Measurements from ENCODE around the gene SORCS3. TPM values are rescaled to one million over a fixed set of nuclear protein-coding genes. Genes with fewer than 3 reads are reported as not detected.

The SORCS3 gene
- total RNA-seq, 1 experiment from 2014 or later = not detected

DNA sequence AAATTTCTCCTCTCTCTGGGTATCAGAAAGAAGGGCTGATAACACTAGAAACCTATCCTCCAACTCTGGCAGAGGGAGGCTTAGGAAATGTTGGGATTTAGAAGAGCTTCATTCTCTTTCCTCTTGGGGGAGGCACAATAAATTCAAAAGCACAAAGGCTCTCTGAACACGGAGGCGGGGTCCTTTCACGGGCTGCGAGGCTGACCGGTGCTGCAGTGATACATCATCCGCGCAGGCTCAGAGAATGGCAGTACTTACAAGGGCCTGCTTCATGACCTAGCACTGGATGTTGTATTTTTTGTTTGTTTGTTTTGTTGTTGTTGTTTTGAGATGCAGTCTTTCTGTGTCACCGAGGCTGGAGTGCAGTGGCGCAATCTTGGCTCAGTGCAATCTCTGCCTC lies 306.2 kb downstream of the SORCS3 start:
- no peaks in the 10 kb centered on the region for H3K36me3 ChIP-seq (ENCODE audit: insufficient read depth, low read length)
- no peak overlapping the region for H3K9ac ChIP-seq (ENCODE audit: low read length)
- H3K79me2 ChIP-seq (ENCODE audit: low read length) = no peaks in the 10 kb centered on the region
- no peaks in the 10 kb centered on the region for H3K9me3 ChIP-seq (ENCODE audit: low read length)
- no peak overlapping the region for H3K4me2 ChIP-seq (ENCODE audit: low read depth, low read length, poor library complexity, severe bottlenecking)
- no peaks in the 10 kb centered on the region for H3K4me1 ChIP-seq (ENCODE audit: low read length)
- no peaks in the 10 kb centered on the region for H3K27me3 ChIP-seq (ENCODE audit: low read length)
- DNase-seq = no peak
- H3K4me3 ChIP-seq (ENCODE audit: low read length) = no peak overlapping the region
- no peaks in the 10 kb centered on the region for H4K20me1 ChIP-seq (ENCODE audit: insufficient read depth, low read depth, low read length)
- no peak overlapping the region for H2AFZ ChIP-seq (ENCODE audit: low read length)
- H3K9me2 ChIP-seq (replicated peaks; ENCODE audit: insufficient read depth, low read length) = no peaks in the 10 kb centered on the region
- no peak overlapping the region for H3K27ac ChIP-seq (ENCODE audit: low read length)

DNA sequence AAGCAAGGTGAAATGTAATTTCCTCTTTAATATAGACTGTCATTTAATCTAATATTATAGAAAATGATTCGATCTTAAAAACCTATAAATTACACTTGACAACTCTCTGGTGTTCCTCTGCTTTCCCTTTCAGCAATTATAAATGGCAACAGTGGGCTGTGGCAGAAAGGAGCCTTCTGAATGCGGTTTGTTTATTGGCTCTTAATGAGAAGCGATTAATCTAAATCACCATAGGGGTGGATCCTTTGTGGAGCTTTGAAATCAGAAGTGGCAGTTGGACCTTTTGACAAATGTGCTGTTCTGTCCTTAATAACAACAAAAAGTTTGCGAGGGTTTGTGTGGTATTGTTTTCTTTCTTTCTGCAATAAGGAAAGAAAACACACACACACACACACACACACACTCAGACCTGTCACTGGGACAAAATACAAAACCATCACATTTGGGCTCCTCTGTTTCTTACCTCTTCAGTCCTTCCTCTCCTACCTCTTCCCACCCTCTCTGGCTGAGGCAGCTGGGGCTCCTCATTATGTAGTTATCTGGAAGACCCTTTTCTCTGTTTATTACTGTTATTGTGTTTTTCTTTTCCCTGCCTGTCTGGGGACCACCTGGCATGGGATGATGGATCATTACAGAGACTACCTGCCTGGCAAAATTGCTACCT lies 316.2 kb downstream of the SORCS3 start:
- Histone ChIP-seq H4K20me1 (ENCODE audit: insufficient read depth, low read depth, low read length) (no peaks in the 10 kb centered on the region), H3K36me3 (ENCODE audit: insufficient read depth, low read length) (no peaks in the 10 kb centered on the region), H3K9me3 (ENCODE audit: low read length) (no peaks in the 10 kb centered on the region), H3K9me2 (replicated peaks; ENCODE audit: insufficient read depth, low read length) (no peaks in the 10 kb centered on the region), H3K27me3 (ENCODE audit: low read length) (no peaks in the 10 kb centered on the region), H3K9ac (ENCODE audit: low read length) (no peak overlapping the region), H3K4me3 (ENCODE audit: low read length) (no peak overlapping the region), H2AFZ (ENCODE audit: low read length) (no peak overlapping the region), H3K27ac (ENCODE audit: low read length) (no peak overlapping the region), H3K79me2 (ENCODE audit: low read length) (no peaks in the 10 kb centered on the region), H3K4me2 (ENCODE audit: low read depth, low read length, poor library complexity, severe bottlenecking) (no peak overlapping the region), H3K4me1 (ENCODE audit: low read length) (no peaks in the 10 kb centered on the region)
- no peak for DNase-seq

DNA sequence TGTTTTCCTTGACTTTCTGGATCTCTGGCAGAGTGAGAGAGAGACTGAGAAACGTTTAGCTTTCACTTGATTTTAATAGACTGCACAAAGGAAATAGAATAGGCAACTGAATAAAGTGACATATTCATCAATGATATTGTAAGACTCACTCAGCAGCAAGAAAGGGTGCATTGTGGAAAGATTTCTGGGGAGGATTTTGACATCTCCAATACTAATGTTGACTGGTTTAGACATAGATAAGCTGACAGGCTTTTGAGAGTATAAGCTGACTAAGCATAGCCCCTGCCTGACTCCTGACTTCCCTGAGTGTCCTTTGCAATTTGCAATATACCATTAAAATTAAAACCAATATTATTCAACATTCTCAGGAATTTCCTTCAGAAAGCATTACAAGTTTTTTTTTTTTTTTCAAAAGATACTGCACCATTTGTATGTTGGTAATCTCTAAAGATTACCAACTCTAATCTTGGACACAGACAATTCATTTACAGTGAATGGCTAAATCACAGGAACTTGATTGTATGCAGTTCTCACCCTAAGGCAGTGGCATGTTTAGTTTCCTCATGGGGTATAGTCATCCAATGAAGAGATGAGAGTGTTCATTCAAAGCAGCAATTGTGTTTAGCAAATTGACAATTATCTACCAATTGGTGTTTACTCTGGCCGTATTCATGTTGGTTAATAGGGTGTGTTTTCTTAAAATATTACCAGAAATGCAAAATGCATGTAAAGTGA lies 325.6 kb downstream of the SORCS3 start:
- H3K36me3 ChIP-seq (ENCODE audit: insufficient read depth, low read length) = no peaks in the 10 kb centered on the region
- no peak overlapping the region for H3K4me2 ChIP-seq (ENCODE audit: low read depth, low read length, poor library complexity, severe bottlenecking)
- no peaks in the 10 kb centered on the region for H4K20me1 ChIP-seq (ENCODE audit: insufficient read depth, low read depth, low read length)
- no peaks in the 10 kb centered on the region for H3K9me2 ChIP-seq (replicated peaks; ENCODE audit: insufficient read depth, low read length)
- no peak overlapping the region for H3K4me3 ChIP-seq (ENCODE audit: low read length)
- no peaks in the 10 kb centered on the region for H3K27me3 ChIP-seq (ENCODE audit: low read length)
- H2AFZ ChIP-seq (ENCODE audit: low read length) = no peak overlapping the region
- no peak overlapping the region for H3K27ac ChIP-seq (ENCODE audit: low read length)
- H3K4me1 ChIP-seq (ENCODE audit: low read length) = no peaks in the 10 kb centered on the region
- DNase-seq = no peak
- H3K9me3 ChIP-seq (ENCODE audit: low read length) = no peaks in the 10 kb centered on the region
- H3K9ac ChIP-seq (ENCODE audit: low read length) = no peak overlapping the region
- H3K79me2 ChIP-seq (ENCODE audit: low read length) = no peaks in the 10 kb centered on the region

DNA sequence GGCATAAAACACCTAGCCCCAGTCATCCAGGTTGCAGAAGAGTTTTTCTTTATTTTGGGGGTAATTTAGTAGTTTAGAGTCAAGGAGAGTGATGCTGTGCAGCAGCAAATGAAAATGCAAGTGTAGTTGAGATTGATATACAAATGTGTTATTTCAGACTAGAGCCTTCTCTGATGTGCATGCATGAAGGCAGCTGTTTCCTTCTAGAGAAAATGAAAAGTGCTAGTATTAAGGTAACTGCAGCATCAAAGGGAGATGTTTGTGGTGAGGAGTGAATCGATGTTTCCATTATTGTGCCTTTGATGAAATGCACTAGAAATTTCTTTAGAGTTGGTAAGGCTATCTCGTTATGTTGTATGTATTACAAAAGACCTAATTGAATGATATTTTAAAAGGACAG lies 339.3 kb downstream of the SORCS3 start:
- Histone ChIP-seq H3K9me3 (ENCODE audit: low read length) (no peaks in the 10 kb centered on the region), H3K9me2 (replicated peaks; ENCODE audit: insufficient read depth, low read length) (no peaks in the 10 kb centered on the region), H3K4me2 (ENCODE audit: low read depth, low read length, poor library complexity, severe bottlenecking) (no peak overlapping the region), H3K27me3 (ENCODE audit: low read length) (no peaks in the 10 kb centered on the region), H3K79me2 (ENCODE audit: low read length) (no peaks in the 10 kb centered on the region), H3K9ac (ENCODE audit: low read length) (no peak overlapping the region), H3K4me3 (ENCODE audit: low read length) (no peak overlapping the region), H3K27ac (ENCODE audit: low read length) (no peak overlapping the region), H3K36me3 (ENCODE audit: insufficient read depth, low read length) (no peaks in the 10 kb centered on the region), H2AFZ (ENCODE audit: low read length) (no peak overlapping the region), H4K20me1 (ENCODE audit: insufficient read depth, low read depth, low read length) (no peaks in the 10 kb centered on the region), H3K4me1 (ENCODE audit: low read length) (no peaks in the 10 kb centered on the region)
- DNase-seq = no peak

DNA sequence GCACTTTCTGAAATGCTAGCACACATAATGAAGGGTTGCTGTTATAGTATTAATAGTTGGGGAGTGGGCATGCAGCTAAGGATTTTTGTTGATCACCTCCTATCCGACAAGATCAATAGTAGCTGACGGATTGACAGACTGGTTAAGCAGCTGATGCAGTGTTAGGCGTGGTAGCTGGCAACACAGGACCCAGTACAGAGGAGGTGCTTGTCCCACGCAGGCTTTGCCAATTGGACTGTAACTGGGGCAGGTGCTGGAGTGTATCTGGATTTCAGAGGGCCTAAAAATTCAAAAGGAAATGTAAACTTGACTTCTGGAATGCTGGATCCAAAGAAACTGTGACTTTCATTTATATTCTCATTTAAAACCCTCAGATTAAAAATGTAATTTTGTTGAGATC lies 340.9 kb downstream of the SORCS3 start:
- no peak overlapping the region for H3K9ac ChIP-seq (ENCODE audit: low read length)
- no peaks in the 10 kb centered on the region for H3K79me2 ChIP-seq (ENCODE audit: low read length)
- no peaks in the 10 kb centered on the region for H3K9me3 ChIP-seq (ENCODE audit: low read length)
- no peak overlapping the region for H3K4me2 ChIP-seq (ENCODE audit: low read depth, low read length, poor library complexity, severe bottlenecking)
- no peak for DNase-seq
- no peak overlapping the region for H2AFZ ChIP-seq (ENCODE audit: low read length)
- no peaks in the 10 kb centered on the region for H3K4me1 ChIP-seq (ENCODE audit: low read length)
- H3K4me3 ChIP-seq (ENCODE audit: low read length) = no peak overlapping the region
- no peaks in the 10 kb centered on the region for H3K36me3 ChIP-seq (ENCODE audit: insufficient read depth, low read length)
- H3K27ac ChIP-seq (ENCODE audit: low read length) = no peak overlapping the region
- no peaks in the 10 kb centered on the region for H3K27me3 ChIP-seq (ENCODE audit: low read length)
- no peaks in the 10 kb centered on the region for H3K9me2 ChIP-seq (replicated peaks; ENCODE audit: insufficient read depth, low read length)
- H4K20me1 ChIP-seq (ENCODE audit: insufficient read depth, low read depth, low read length) = no peaks in the 10 kb centered on the region

DNA sequence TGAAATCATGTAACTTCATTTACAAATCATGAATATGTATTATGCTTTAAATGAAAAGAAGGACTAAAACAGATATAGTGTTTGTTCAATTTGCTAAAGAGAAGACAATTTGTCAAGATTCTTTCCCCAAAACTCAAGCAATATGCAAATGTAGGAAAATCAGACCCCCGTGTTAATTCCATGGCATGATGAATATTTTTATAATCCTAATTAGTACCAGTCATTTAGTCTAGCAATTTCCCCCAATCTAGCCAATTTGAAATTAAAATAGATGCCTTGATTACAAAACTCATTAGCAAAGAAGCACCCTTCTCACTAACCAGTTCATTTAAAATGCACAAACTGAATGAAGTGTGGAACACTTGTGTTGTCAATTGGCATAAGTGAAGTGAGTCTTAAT lies 347.6 kb downstream of the SORCS3 start:
- DNase-seq = no peak
- Histone ChIP-seq H3K4me3 (ENCODE audit: low read length) (no peak overlapping the region), H2AFZ (ENCODE audit: low read length) (no peak overlapping the region)

DNA sequence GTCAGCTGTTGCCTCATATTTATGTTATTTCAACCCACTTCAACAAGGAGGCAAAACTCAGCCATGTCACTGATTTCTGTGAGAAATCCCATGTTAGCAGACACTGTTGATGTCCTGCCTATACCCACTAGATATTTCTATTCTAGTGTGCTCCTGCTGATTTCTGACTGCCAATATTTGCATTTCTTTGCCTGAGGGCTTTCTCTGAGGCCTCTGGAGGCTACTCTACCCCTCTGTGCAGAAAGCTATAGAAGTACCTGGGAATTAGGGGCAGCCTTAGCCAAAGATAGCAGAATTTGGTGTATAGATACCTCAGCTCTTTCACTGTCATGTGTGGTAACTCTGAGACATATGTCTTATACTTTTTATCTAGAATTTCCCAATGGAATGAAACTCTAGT lies 348.8 kb downstream of the SORCS3 start:
- DNase-seq = no peak
- no peak overlapping the region for H2AFZ ChIP-seq (ENCODE audit: low read length)
- H3K9ac ChIP-seq (ENCODE audit: low read length) = no peak overlapping the region
- no peaks in the 10 kb centered on the region for H3K36me3 ChIP-seq (ENCODE audit: insufficient read depth, low read length)
- no peaks in the 10 kb centered on the region for H3K79me2 ChIP-seq (ENCODE audit: low read length)
- no peak overlapping the region for H3K4me3 ChIP-seq (ENCODE audit: low read length)
- no peaks in the 10 kb centered on the region for H3K27me3 ChIP-seq (ENCODE audit: low read length)
- H3K9me3 ChIP-seq (ENCODE audit: low read length) = no peaks in the 10 kb centered on the region
- no peaks in the 10 kb centered on the region for H3K4me1 ChIP-seq (ENCODE audit: low read length)
- no peak overlapping the region for H3K27ac ChIP-seq (ENCODE audit: low read length)
- H3K9me2 ChIP-seq (replicated peaks; ENCODE audit: insufficient read depth, low read length) = no peaks in the 10 kb centered on the region
- no peaks in the 10 kb centered on the region for H4K20me1 ChIP-seq (ENCODE audit: insufficient read depth, low read depth, low read length)
- no peak overlapping the region for H3K4me2 ChIP-seq (ENCODE audit: low read depth, low read length, poor library complexity, severe bottlenecking)

More for the DNA sequence above, 347.6 kb downstream of the SORCS3 start:
- no peaks in the 10 kb centered on the region for H3K9me2 ChIP-seq (replicated peaks; ENCODE audit: insufficient read depth, low read length)
- H3K9me3 ChIP-seq (ENCODE audit: low read length) = no peaks in the 10 kb centered on the region
- H3K27ac ChIP-seq (ENCODE audit: low read length) = no peak overlapping the region
- no peaks in the 10 kb centered on the region for H3K36me3 ChIP-seq (ENCODE audit: insufficient read depth, low read length)
- H3K79me2 ChIP-seq (ENCODE audit: low read length) = no peaks in the 10 kb centered on the region
- no peak overlapping the region for H3K4me2 ChIP-seq (ENCODE audit: low read depth, low read length, poor library complexity, severe bottlenecking)
- H4K20me1 ChIP-seq (ENCODE audit: insufficient read depth, low read depth, low read length) = no peaks in the 10 kb centered on the region
- H3K4me1 ChIP-seq (ENCODE audit: low read length) = no peaks in the 10 kb centered on the region
- H3K9ac ChIP-seq (ENCODE audit: low read length) = no peak overlapping the region
- no peaks in the 10 kb centered on the region for H3K27me3 ChIP-seq (ENCODE audit: low read length)

DNA sequence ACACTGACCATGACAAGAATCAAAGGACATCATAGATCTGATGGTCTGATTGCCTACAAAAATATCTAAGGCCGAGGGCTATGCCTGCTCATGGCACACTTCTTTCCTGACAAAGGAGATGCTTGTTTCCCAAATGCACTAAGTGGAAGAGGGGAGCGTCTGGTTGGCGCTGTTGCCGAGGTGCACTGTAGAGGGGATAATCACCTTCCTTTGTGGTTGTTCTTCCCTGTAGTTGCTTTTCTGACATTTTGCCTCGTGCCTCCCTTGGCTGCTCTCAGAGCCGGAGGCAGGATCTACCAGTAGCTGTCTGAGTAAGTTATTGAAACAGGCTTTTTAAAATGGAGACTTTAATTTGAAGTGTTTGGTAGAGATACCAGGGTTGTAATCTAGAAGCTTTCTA lies 352.0 kb downstream of the SORCS3 start:
- Histone ChIP-seq H3K36me3 (ENCODE audit: insufficient read depth, low read length) (no peaks in the 10 kb centered on the region), H3K4me1 (ENCODE audit: low read length) (no peaks in the 10 kb centered on the region), H3K9me2 (replicated peaks; ENCODE audit: insufficient read depth, low read length) (no peaks in the 10 kb centered on the region), H3K27me3 (ENCODE audit: low read length) (no peaks in the 10 kb centered on the region), H3K9me3 (ENCODE audit: low read length) (no peaks in the 10 kb centered on the region), H3K4me2 (ENCODE audit: low read depth, low read length, poor library complexity, severe bottlenecking) (no peak overlapping the region), H2AFZ (ENCODE audit: low read length) (no peak overlapping the region), H3K79me2 (ENCODE audit: low read length) (no peaks in the 10 kb centered on the region), H3K4me3 (ENCODE audit: low read length) (no peak overlapping the region), H4K20me1 (ENCODE audit: insufficient read depth, low read depth, low read length) (no peaks in the 10 kb centered on the region), H3K9ac (ENCODE audit: low read length) (no peak overlapping the region), H3K27ac (ENCODE audit: low read length) (no peak overlapping the region)
- DNase-seq = no peak
